GM19455 (cell line): ENCODE data around the gene AP4S1.
"Not testable (repeated sequence)": the region's sequence is repeated elsewhere in the genome, so short reads cannot be mapped to it uniquely, and the experiment has no call there.

Experiments used
- ATAC-seq: cut with Tn5 transposase; IDR thresholded peaks from one replicate; pipeline ENCODE4 v1.9.1; 2021; ENCODE audit not compliant: unreplicated experiment

AP4S1 gene

GRCh38 chr14:31042300-31042699 is 16.9 kb downstream of the AP4S1 start:
- ATAC-seq: no peak

GRCh38 chr14:31042893-31043292 is 17.4 kb downstream of the AP4S1 start:
- not testable (repeated sequence) for ATAC-seq

GRCh38 chr14:31043379-31043778 is 17.9 kb downstream of the AP4S1 start:
- ATAC-seq: no peak

- ATAC-seq: no peak
These were observed 20.1 kb downstream of the AP4S1 start for GRCh38 chr14:31045501-31046080.

DNA sequence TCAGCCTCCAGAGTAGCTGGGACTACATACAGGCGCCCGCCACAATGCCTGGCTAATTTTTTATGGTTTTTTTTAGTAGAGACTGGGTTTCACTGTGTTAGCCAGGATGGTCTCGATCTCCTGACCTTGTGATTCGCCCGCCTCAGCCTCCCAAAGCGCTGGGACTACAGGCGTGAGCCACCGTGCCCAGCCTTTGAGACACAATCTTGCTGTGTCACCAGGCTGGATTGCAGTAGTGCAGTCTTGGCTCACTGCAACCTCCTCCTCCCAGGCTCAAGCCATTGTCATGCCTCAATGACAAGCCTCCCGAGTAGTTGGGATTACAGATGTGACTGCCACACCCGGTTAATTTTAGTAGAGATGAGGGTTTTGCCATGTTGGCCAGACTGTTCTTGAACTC is 22.1 kb downstream of the AP4S1 start:
- ATAC-seq: no peak

GRCh38 chr14:31051023-31051422 is 25.6 kb downstream of the AP4S1 start:
- ATAC-seq: no peak

DNA sequence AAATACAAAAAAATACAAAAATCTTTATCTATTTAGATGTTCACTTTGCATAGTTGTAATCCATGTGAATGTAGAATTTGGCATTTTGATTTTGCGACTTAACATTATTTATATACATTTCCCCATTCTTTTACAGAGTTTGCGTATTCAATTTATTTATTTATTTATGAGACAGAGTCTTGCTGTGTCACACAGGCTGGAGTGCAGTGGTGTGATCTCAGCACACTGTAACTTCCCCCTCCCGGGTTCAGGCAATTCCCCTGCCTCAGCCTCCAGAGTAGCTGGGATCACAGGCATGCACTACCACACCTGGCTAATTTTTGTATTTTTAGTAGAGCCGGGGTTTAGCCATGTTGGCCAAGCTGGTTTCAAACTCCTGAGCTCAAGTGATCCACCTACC is 26.1 kb downstream of the AP4S1 start:
- no peak for ATAC-seq

- not testable (repeated sequence) for ATAC-seq
These were observed 27.6 kb downstream of the AP4S1 start for GRCh38 chr14:31052905-31053586.

DNA sequence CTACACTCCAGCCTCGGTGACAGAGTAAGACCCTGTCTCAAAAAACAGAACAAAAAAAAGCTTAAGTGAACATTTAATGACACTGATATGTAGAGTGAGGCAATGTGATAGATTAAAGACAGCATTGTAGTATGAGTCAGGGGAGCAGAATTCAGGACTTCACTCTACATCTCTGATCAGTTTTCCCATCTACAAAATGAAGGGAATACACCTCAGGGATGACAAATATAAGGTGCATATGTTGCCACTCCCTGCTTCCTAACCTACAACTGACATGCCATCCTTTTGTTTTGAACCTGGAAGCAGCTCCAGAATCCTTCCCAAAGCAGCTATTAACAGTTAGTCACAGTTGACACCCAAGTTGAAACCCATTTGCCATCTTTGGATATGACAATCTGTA is 31.6 kb downstream of the AP4S1 start:
- ATAC-seq: no peak

DNA sequence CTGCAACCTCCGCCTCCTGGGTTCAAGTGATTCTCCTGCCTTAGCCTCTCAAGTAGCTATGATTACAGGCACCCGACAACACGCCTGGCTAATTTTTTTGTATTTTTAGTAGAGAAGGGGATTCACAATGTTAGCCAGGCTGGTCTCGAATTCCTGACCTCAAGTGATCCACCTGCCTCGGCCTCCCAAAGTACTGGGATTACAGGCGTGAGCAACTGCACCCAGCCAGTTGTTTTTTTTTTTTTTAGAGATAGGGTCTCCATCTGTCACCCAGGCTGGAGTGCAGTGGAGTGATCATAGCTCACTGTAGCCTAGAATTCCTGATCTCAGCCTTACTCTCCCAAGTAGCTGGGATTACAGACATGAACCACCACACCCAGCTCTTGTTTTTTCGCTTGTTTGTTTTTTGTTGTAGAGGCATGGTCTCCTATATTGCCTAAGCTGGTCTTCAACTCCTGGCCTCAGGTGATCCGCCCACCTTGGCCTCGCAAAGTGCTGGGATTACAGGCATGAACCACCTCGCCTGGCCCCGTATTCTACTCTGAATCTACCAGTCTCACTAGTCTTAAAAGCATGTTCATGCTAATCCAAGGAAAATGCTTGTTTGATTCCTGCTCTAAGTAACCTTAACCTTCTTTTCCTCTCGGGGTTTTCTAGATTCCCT is 32.4 kb downstream of the AP4S1 start:
- ATAC-seq: no peak

DNA sequence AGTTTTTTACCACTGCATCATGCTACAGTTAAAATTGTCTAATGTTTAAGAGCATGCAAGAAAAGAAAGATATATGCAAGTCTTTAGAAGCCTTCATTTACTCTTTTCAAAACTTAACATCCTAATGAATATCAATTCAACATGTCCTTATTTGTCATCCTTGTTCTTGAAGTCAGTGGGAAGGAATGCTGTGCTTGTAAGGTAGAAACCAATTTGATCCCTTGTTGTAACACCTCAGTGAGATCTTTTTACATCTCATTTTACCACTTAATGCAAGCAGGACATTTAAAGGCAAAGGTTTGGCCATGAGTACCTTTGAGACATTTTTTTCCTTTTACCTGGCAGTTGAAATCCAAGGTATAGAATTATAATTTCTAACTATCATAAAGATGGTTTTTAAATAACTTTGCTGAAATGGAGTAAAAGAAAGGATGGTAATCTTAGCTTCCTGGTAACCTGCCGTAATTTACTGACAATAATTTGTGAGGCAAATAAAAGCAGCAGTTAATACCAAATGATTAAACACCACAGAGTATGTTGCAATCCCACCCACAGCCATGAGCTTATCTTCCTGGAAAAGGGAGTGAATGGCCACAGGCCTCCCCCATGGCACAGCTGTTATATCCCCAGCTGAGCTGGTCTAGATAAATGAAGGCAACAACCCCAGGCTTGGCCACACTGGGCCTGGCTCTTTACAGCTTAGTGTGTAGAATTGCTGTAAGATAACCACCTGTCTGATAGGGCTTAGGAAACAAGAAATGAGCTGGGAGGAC is 33.9 kb downstream of the AP4S1 start:
- no peak for ATAC-seq

DNA sequence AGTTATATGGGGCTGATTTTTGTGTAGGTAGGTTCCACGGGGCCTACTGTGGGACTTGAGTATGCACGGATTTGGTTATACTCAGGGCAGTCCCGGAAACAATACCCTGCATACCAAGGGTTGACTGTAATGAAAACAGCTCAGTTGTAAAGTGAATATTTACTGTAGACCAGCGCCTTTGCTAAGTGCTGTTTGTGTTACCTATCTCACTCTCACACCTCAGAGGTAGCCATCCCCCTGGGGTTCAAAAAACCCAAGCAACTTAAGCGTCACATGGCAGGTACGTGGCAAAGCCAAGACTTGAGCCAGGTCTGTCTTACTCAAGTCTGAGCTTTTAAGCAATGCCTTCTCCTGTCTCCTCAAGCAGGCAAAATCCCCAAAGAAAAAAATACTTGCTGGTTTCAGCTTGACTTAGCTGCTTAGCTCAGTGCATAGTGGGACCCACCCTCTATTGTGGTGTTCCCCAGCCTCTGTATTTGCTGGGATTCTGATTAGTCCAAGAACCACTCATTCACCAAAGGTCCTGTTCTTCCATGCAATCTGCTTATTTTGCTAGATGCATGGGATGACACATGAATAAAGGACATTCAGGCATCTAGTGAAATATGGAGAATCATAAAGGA is 34.9 kb downstream of the AP4S1 start:
- ATAC-seq: no peak

DNA sequence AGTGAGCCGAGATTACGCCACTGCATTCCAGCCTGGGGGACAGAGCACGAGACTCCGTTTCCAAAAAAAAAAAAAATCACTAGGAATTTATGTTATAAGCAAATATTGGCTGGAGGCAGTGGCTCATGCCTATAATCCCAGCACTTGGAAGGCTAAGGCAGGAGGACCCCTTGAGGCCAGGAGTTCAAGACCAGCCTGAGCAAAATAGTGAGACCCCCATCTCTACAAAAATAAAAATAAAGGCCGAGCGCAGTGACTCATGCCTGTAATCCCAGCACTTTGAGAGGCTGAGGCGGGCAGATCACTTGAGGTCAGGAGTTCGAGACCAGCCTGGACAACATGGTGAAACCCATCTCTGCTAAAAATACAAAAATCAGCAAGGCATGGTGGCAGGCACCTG is 37.5 kb downstream of the AP4S1 start:
- not testable (repeated sequence) for ATAC-seq

- ATAC-seq: no peak
These were observed 42.8 kb downstream of the AP4S1 start for GRCh38 chr14:31068235-31068634.

DNA sequence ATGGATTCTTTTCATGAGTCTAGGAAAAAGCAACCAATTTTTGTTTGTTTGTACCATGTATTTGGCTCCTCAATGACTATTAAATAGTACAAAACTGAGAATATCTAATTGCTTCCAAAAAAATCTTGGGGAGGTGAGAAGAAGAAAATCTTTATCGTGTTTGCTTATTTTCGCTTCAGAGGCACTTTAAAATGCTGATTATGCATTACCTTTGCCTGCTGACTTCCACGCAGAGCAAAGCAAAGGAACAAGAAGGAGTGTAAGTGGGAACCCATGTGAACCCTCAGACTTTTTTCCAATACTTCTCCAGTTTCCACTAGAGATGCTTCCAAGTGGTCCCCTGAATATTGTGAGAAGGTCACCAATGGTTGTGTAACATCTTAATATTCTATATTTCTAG is 43.9 kb downstream of the AP4S1 start:
- no peak for ATAC-seq

GRCh38 chr14:31070431-31070830 is 45.0 kb downstream of the AP4S1 start:
- ATAC-seq: no peak

DNA sequence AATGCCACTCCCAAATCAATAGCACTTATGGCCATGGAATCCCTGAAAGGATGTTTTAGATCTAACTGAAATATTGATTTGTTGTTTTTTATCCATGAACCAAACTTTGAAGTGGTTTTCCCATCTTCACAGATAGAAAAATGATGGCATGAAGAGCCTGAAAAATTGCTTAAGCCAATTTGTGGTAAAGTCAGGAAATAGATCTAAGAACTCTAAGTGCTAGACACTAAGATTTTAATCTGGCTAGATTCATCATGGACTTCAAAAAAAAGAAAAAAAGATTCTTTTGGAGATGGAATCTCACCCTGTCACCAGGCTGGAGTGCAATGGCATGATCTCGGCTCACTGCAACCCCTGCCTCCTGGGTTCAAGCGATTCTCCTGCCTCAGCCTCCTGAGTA is 45.7 kb downstream of the AP4S1 start:
- ATAC-seq: no peak

- no peak for ATAC-seq
These were observed 49.7 kb downstream of the AP4S1 start for GRCh38 chr14:31075144-31075543.

DNA sequence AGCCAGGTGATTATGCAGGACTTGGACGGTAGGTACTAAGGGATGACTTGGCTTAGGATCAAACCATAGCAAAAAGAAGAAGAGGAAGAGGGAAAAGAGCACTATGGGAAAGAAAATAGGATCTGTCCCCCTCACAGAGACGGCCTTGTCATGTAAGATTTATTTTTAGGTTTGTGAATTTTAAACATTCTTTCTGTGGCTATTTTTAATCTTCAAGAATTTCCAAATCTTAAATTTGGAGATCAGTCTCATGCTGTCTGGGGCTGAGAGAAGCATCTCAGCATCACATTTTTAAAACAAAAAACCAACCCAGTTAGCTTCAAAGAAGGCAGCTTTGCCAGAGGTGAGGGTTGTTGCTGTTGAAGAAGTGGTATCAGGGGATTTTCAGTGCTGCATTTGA is 53.3 kb downstream of the AP4S1 start:
- no peak for ATAC-seq

- ATAC-seq: no peak
These were observed 54.6 kb downstream of the AP4S1 start for GRCh38 chr14:31080056-31080455.

DNA sequence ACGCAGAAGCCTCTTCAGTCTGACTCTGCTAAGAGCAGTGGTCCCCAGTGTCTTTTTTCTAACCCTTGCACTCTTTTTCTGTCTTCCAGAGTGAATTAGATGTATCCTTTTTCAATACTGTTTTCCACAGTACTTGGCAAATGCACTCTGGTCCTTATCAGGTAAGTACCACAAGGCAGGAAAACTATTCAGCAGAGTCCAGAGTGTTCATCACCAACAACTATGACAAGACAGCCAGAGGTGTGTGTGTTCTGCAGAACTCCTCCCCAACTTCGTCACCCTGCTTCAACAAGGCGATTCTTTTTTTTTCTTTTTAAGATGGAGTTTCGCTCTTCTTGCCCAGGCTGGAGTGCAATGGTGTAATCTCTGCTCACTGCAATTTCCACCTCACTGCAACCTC is 55.0 kb downstream of the AP4S1 start:
- no peak for ATAC-seq
